PC-3 (cell line): ENCODE data around the gene EIPR1.

ENCODE experiments used
- CTCF ChIP-seq: fragments of 300-600 bp; sonication (generic); conservative IDR thresholded peaks from 2 replicates; pipeline ENCODE4 v1.5.1; 2017; ENCODE audit warnings: antibody characterized with exemption, low read depth, mild to moderate bottlenecking, low read length
- EZH2 ChIP-seq: fragments of 300-600 bp; sonication (generic); IDR thresholded peaks from one replicate; pipeline ENCODE4 v1.6.1; 2017; ENCODE audit warnings: antibody characterized with exemption, mild to moderate bottlenecking, low read length; ENCODE audit not compliant: unreplicated experiment
- EZH2phosphoT487 ChIP-seq: fragments of 300-600 bp; sonication (generic); IDR thresholded peaks from 2 replicates; pipeline ENCODE4 v1.6.1; 2018; ENCODE audit warnings: mild to moderate bottlenecking, antibody characterized with exemption, low read length, borderline replicate concordance

DNA sequence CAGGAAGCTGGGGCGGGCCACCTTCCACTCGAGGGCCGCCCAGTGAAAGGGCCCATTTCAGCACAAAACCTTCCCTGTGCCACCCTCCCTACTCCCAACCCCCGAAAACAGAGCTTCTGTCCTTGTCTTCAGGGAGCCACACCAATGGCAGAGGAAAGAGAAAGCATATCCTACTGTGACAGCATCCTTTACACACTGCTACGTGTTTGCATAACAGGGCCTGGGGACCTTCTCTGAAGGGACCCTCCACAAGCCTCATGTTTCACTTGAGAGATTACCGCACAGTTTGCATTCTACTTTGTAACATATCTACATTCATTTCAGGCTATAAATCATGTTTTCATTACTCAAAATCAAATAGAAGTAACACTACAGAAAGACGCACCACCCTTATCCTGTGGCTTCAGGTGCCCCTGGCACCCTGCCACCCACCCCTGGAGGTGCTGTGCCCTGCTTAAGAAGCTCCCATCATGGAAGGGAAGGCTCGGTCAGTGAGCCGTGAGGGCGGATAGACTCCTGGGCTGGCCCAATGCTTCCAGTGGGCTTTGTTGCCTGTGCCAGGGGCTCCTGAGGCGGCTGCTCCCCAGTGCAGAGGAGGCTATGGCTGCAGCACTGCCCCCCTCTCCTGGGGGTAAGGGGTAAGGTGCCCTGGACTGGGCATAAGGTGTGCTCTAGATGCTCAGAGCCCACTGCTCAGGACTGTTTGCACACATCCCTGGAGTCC is 52.0 kb downstream of the EIPR1 start:
- TF ChIP-seq CTCF (no peak), EZH2 (no peak), EZH2phosphoT487 (no peak)
